ENCODE data around the gene BET1.

- TF ChIP-seq POLR2A (IDR thresholded peaks at IDR 0.05) (no peak), CTCF (IDR thresholded peaks at IDR 0.05 in 8 of 11, conservative IDR thresholded peaks at IDR 0.05 in 3 of 11) (no peak)
Observed at GRCh38 chr7:94052398-94053180, 48.4 kb upstream of the BET1 start.
